Upper lobe of left lung (tissue), 6 donors: ENCODE results near the gene RESP18. TPM values are rescaled to one million over a fixed set of nuclear protein-coding genes. Genes with fewer than 3 reads are reported as not detected.

ENCODE experiments used
- ATAC-seq, 2 donors: fragments of 200-7000 bp; cut with Tn5 transposase; one replicate each; pipeline ENCODE4 v1.9.1; 2022; ENCODE audit warnings: mild to moderate bottlenecking in 2 of 2, moderate library complexity in 2 of 2; ENCODE audit not compliant: low FRiP score in 2 of 2
- DNase-seq, 2 donors: peaks; one replicate each; pipeline ENCODE4 v3.0.0-alpha.2; 2019 to 2020
- H3K27ac ChIP-seq, 4 donors: fragments of 200-600 bp; sonication (generic); one replicate each; pipeline ENCODE4 v1.5.1; 2016 to 2019
- H3K27me3 ChIP-seq, 4 donors: fragments of 200-600 bp; sonication (generic); one replicate each; pipeline ENCODE4 v1.5.1; 2017 to 2019
- H3K36me3 ChIP-seq, 4 donors: fragments of 200-600 bp; sonication (generic); one replicate each; pipeline ENCODE4 v1.5.1; 2016 to 2019
- H3K4me1 ChIP-seq, 4 donors: fragments of 200-600 bp; sonication (generic); one replicate each; pipeline ENCODE4 v1.5.1; 2018 to 2019
- H3K4me3 ChIP-seq, 4 donors: fragments of 200-600 bp; sonication (generic); one replicate each; pipeline ENCODE4 v1.5.1; 2017 to 2019; ENCODE audit warnings: mild to moderate bottlenecking in 2 of 4, moderate library complexity in 1 of 4
- H3K9me3 ChIP-seq, 4 donors: fragments of 200-600 bp; sonication (generic); one replicate each; pipeline ENCODE4 v1.5.1; 2018 to 2019
- EP300 ChIP-seq, 4 donors: sonication (generic); formaldehyde crosslinking; IDR thresholded peaks; one replicate each; pipeline ENCODE4 v1.5.1; 2017; ENCODE audit warnings: antibody characterized with exemption in 4 of 4, control low read depth in 2 of 4
- POLR2A ChIP-seq, 4 donors: fragments of 450-650 bp; IDR thresholded peaks; one replicate each; pipeline ENCODE4 v1.5.1; 2016 to 2017; ENCODE audit warnings: antibody characterized with exemption in 4 of 4, mild to moderate bottlenecking in 2 of 4
- POLR2AphosphoS5 ChIP-seq, 2 donors: sonication (generic); formaldehyde crosslinking; IDR thresholded peaks; one replicate each; pipeline ENCODE4 v1.5.1; 2017; ENCODE audit warnings: antibody characterized with exemption in 2 of 2
- WGBS, 2 donors: methylation state at CpG; one replicate each; pipeline ENCODE4 v1.1.5; 2017 to 2018; 5-methylcytosine and 5-hydroxymethylcytosine counted together
- total RNA-seq, 6 donors: library from RNA; depleted of rRNA in 4 of 6; stranded (reverse); fragments of >200 nt in 4 of 6; gene quantifications; one replicate each; pipeline versions ENCODE4 v1.1.0 to v1.2.1, GENCODE V29; 2016 to 2021
- TF ChIP-seq, protein P1 (sequence below), 6 experiments: fragments of 450-650 bp in 4 of 6; fragments of 200-600 bp in 2 of 6; sonication (generic) in 2 of 6; IDR thresholded peaks; one replicate each; pipeline ENCODE4 v1.5.1; 2016 to 2019; ENCODE audit warnings: antibody characterized with exemption in 6 of 6
- donor health status: DM: no; HTN: no; CAD: no; lungs with moderate emphysema.
- donor health status: DM: no; HTN: yes; CAD: no; lungs with severe emphysema.

Gene RESP18
- total RNA-seq, 6 donors from 2014 or later, result not detected

- Histone ChIP-seq H3K9me3 (no peaks in the 10 kb centered on the region), H3K27me3 (no peaks in the 10 kb centered on the region), H3K4me3 (no peak overlapping the region), H3K27ac (no peak overlapping the region), H3K4me1 (peaks cover 6 to 15% (median 11%) of the 10 kb centered on the region in 4 donors), H3K36me3 (peaks cover 17 to 64% (median 54%) of the 10 kb centered on the region in 4 donors)
- DNase-seq (peak in 1 of 2 donors; percentile 55), ATAC-seq (no peak)
- 94 to 97% methylated on average over 6 to 16 of the region's 16 CpGs for WGBS, 2 donors
- TF ChIP-seq POLR2A (IDR thresholded peaks at IDR 0.05) (no peak), POLR2AphosphoS5 (IDR thresholded peaks at IDR 0.05) (no peak), EP300 (IDR thresholded peaks at IDR 0.05) (no peak)
- TF ChIP-seq, protein P1, sequence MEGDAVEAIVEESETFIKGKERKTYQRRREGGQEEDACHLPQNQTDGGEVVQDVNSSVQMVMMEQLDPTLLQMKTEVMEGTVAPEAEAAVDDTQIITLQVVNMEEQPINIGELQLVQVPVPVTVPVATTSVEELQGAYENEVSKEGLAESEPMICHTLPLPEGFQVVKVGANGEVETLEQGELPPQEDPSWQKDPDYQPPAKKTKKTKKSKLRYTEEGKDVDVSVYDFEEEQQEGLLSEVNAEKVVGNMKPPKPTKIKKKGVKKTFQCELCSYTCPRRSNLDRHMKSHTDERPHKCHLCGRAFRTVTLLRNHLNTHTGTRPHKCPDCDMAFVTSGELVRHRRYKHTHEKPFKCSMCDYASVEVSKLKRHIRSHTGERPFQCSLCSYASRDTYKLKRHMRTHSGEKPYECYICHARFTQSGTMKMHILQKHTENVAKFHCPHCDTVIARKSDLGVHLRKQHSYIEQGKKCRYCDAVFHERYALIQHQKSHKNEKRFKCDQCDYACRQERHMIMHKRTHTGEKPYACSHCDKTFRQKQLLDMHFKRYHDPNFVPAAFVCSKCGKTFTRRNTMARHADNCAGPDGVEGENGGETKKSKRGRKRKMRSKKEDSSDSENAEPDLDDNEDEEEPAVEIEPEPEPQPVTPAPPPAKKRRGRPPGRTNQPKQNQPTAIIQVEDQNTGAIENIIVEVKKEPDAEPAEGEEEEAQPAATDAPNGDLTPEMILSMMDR (IDR thresholded peaks at IDR 0.05), result no peak
Observed at GRCh38 chr2:219284501-219285372, 47.8 kb downstream of the RESP18 start.

- DNase-seq (peak in 1 of 2 donors; percentile 39), ATAC-seq (no peak)
- H3K27ac ChIP-seq, result no peak overlapping the region
- H3K27me3 ChIP-seq, result no peaks in the 10 kb centered on the region
- WGBS, 2 donors, result 93 to 96% methylated on average over 15 to 17 of the region's 17 CpGs
- H3K9me3 ChIP-seq, result no peaks in the 10 kb centered on the region
- no peak for TF ChIP-seq EP300 (IDR thresholded peaks at IDR 0.05)
- TF ChIP-seq, protein P1 (IDR thresholded peaks at IDR 0.05), result no peak
- TF ChIP-seq POLR2A (IDR thresholded peaks at IDR 0.05), result no peak
- TF ChIP-seq POLR2AphosphoS5 (IDR thresholded peaks at IDR 0.05), result no peak
- no peak overlapping the region for H3K4me3 ChIP-seq
- H3K36me3 ChIP-seq, result peaks cover 17 to 64% (median 54%) of the 10 kb centered on the region in 4 donors
- H3K4me1 ChIP-seq, result peaks cover 15 to 22% (median 18%) of the 10 kb centered on the region in 4 donors
Observed at GRCh38 chr2:219282943-219283581, 49.5 kb downstream of the RESP18 start.

GRCh38 chr2:219282375-219282774 lies 50.2 kb downstream of the RESP18 start:
- ATAC-seq (no peak), DNase-seq (no peak)
- Histone ChIP-seq H3K4me1 (peaks cover 22 to 29% (median 24%) of the 10 kb centered on the region in 4 donors), H3K27ac (no peak overlapping the region), H3K4me3 (no peak overlapping the region), H3K9me3 (no peaks in the 10 kb centered on the region), H3K36me3 (peaks cover 17 to 64% (median 54%) of the 10 kb centered on the region in 4 donors), H3K27me3 (no peaks in the 10 kb centered on the region)
- TF ChIP-seq EP300 (IDR thresholded peaks at IDR 0.05), result no peak
- TF ChIP-seq, protein P1 (IDR thresholded peaks at IDR 0.05), result no peak
- TF ChIP-seq POLR2AphosphoS5 (IDR thresholded peaks at IDR 0.05), result no peak
- TF ChIP-seq POLR2A (IDR thresholded peaks at IDR 0.05), result no peak
- 88 to 92% methylated on average over 5 of the region's 5 CpGs for WGBS, 2 donors

GRCh38 chr2:219281588-219281987 lies 51.0 kb downstream of the RESP18 start:
- Histone ChIP-seq H3K4me3 (no peak overlapping the region), H3K4me1 (peaks cover 22 to 29% (median 24%) of the 10 kb centered on the region in 4 donors), H3K27me3 (no peaks in the 10 kb centered on the region), H3K27ac (no peak overlapping the region), H3K36me3 (peaks cover 17 to 60% (median 53%) of the 10 kb centered on the region in 4 donors), H3K9me3 (no peaks in the 10 kb centered on the region)
- DNase-seq, result no peak
- ATAC-seq, result no peak
- TF ChIP-seq EP300 (IDR thresholded peaks at IDR 0.05) (no peak), POLR2AphosphoS5 (IDR thresholded peaks at IDR 0.05) (no peak), POLR2A (IDR thresholded peaks at IDR 0.05) (no peak)
- TF ChIP-seq, protein P1 (IDR thresholded peaks at IDR 0.05), result no peak
- WGBS, 2 donors, result 75 to 85% methylated on average over 2 to 8 of the region's 8 CpGs
